Temporal lobe (tissue), 2 donors: ENCODE results near the gene EPHA1. TPM values are rescaled to one million over a fixed set of nuclear protein-coding genes. Genes with fewer than 3 reads are reported as not detected.

Experiments
- small RNA-seq: library from RNA; depleted of rRNA; stranded (forward); fragments of <200 nt; gene quantifications from one replicate; pipeline ENCODE3, GENCODE V24; 2014; ENCODE audit warnings: low replicate concordance
- total RNA-seq: library from RNA; depleted of rRNA; stranded (reverse); fragments of >200 nt; gene quantifications from one replicate; pipeline ENCODE4 v1.2.3, GENCODE V29; 2014

Gene EPHA1
- total RNA-seq, 1 donor from 2014 or later: 0.49 TPM

Small RNA genes lying within 50 kb of the gene (small RNA-seq; reads per million reads assigned to genes)
- gene MIR6892: not detected

Other genes starting within 250 kb of the EPHA1 start
- not detected for gene TAS2R39, start 225.4 kb downstream of the EPHA1 start, total RNA-seq
- gene TAS2R40, start 186.8 kb downstream of the EPHA1 start, total RNA-seq: not detected
- 36.9 TPM for gene GSTK1, start 145.4 kb downstream of the EPHA1 start, total RNA-seq
- not detected for gene TMEM139, start 123.9 kb downstream of the EPHA1 start, total RNA-seq
- gene CASP2, start 120.5 kb downstream of the EPHA1 start, total RNA-seq: 17.9 TPM
- not detected for gene CLCN1, start 92.7 kb downstream of the EPHA1 start, total RNA-seq
- 79.7 TPM for gene FAM131B, start 46.1 kb downstream of the EPHA1 start, total RNA-seq
- gene ZYX, start 27.5 kb downstream of the EPHA1 start, total RNA-seq: 10.6 TPM
- 0.25 TPM for gene TAS2R60, start 34.6 kb upstream of the EPHA1 start, total RNA-seq
- gene TAS2R41, start 69.0 kb upstream of the EPHA1 start, total RNA-seq: not detected
- gene CTAGE15, start 162.9 kb upstream of the EPHA1 start, total RNA-seq: 0.25 TPM
- gene TCAF2, start 212.1 kb upstream of the EPHA1 start, total RNA-seq: 0.49 TPM